H9 (cell line): Measurements from ENCODE around the gene ARHGEF5. TPM values are rescaled to one million over a fixed set of nuclear protein-coding genes. Genes with fewer than 3 reads are reported as not detected.

ENCODE experiments used
- DNase-seq: peaks from one replicate; pipeline ENCODE4 v3.0.0-alpha.2; 2017
- H2AFZ ChIP-seq: one replicate; pipeline ENCODE4 v1.6.1; 2013; ENCODE audit warnings: mild to moderate bottlenecking, low read length, control low read depth, moderate library complexity
- H2AK5ac ChIP-seq: 2 replicates; pipeline ENCODE4 v1.6.1; 2013; ENCODE audit warnings: low read length, control low read depth, mixed read lengths; ENCODE audit not compliant: insufficient read length
- H2BK120ac ChIP-seq: one replicate; pipeline ENCODE4 v1.6.1; 2013; ENCODE audit warnings: low read depth, mild to moderate bottlenecking, low read length, control low read depth, inconsistent platforms; ENCODE audit not compliant: poor library complexity, severe bottlenecking
- H2BK12ac ChIP-seq: 2 replicates; pipeline ENCODE4 v1.6.1; 2013; ENCODE audit warnings: low read length, control low read depth, mixed read lengths, low read depth; ENCODE audit not compliant: insufficient read length
- H2BK15ac ChIP-seq: 2 replicates; pipeline ENCODE4 v1.6.1; 2013; ENCODE audit warnings: low read depth, low read length, control low read depth
- H2BK20ac ChIP-seq: one replicate; pipeline ENCODE4 v1.6.1; 2013; ENCODE audit warnings: low read depth, mild to moderate bottlenecking, low read length, control low read depth, inconsistent platforms; ENCODE audit not compliant: poor library complexity, severe bottlenecking
- H2BK5ac ChIP-seq: 2 replicates; pipeline ENCODE4 v1.6.1; 2013; ENCODE audit warnings: low read length, control low read depth, mixed read lengths; ENCODE audit not compliant: insufficient read length
- H3K14ac ChIP-seq: 2 replicates; pipeline ENCODE4 v1.6.1; 2013; ENCODE audit warnings: low read length, control low read depth; ENCODE audit not compliant: insufficient read depth
- H3K18ac ChIP-seq: 2 replicates; pipeline ENCODE4 v1.6.1; 2013; ENCODE audit warnings: low read depth, mild to moderate bottlenecking, mixed read lengths, low read length, control low read depth; ENCODE audit not compliant: insufficient read length
- H3K23ac ChIP-seq: 2 replicates; pipeline ENCODE4 v1.6.1; 2013; ENCODE audit warnings: low read length, control low read depth, mixed read lengths, low read depth; ENCODE audit not compliant: insufficient read length
- H3K23me2 ChIP-seq: 2 replicates; pipeline ENCODE4 v1.6.1; 2013; ENCODE audit warnings: low read depth, mild to moderate bottlenecking, mixed read lengths, low read length, control low read depth; ENCODE audit not compliant: insufficient read length, poor library complexity, severe bottlenecking
- H3K27ac ChIP-seq: 2 replicates; pipeline ENCODE4 v1.5.1; 2013; ENCODE audit warnings: low read length, control low read depth, mixed read lengths, low read depth; ENCODE audit not compliant: insufficient read length
- H3K27me3 ChIP-seq: 2 replicates; pipeline ENCODE4 v1.6.1; 2013; ENCODE audit warnings: low read length, control low read depth, inconsistent platforms; ENCODE audit not compliant: insufficient read depth
- H3K4ac ChIP-seq: 2 replicates; pipeline ENCODE4 v1.6.1; 2013; ENCODE audit warnings: low read depth, mild to moderate bottlenecking, control low read depth, inconsistent platforms, low read length, moderate library complexity
- H3K4me1 ChIP-seq: 2 replicates; pipeline ENCODE4 v1.6.1; 2013; ENCODE audit warnings: low read length, control low read depth, inconsistent platforms; ENCODE audit not compliant: insufficient read depth
- H3K4me2 ChIP-seq: 2 replicates; pipeline ENCODE4 v1.6.1; 2013; ENCODE audit warnings: low read length, control low read depth, mixed read lengths; ENCODE audit not compliant: insufficient read length, insufficient read depth
- H3K56ac ChIP-seq: 2 replicates; pipeline ENCODE4 v1.6.1; 2013; ENCODE audit warnings: low read depth, mild to moderate bottlenecking, mixed read lengths, low read length, control low read depth; ENCODE audit not compliant: insufficient read length
- H3K79me1 ChIP-seq: 2 replicates; pipeline ENCODE4 v1.6.1; 2013; ENCODE audit warnings: low read depth, mild to moderate bottlenecking, moderate library complexity, low read length, control low read depth, inconsistent platforms; ENCODE audit not compliant: insufficient read depth, poor library complexity, severe bottlenecking
- H3K79me2 ChIP-seq: 2 replicates; pipeline ENCODE4 v1.6.1; 2013; ENCODE audit warnings: low read length, control low read depth, inconsistent platforms; ENCODE audit not compliant: insufficient read depth
- H3K9ac ChIP-seq: 2 replicates; pipeline ENCODE4 v1.6.1; 2013; ENCODE audit warnings: low read length, control low read depth, mixed read lengths; ENCODE audit not compliant: insufficient read length; ENCODE audit errors: extremely low read depth
- H3K9me3 ChIP-seq: one replicate; pipeline ENCODE4 v1.6.1; 2013; ENCODE audit warnings: low read depth, low read length, inconsistent platforms; ENCODE audit not compliant: control insufficient read depth
- H3T11ph ChIP-seq: one replicate; pipeline ENCODE4 v1.6.1; 2013; ENCODE audit warnings: mild to moderate bottlenecking, low read length, control low read depth, inconsistent platforms
- H4K20me1 ChIP-seq: one replicate; pipeline ENCODE4 v1.6.1; 2013; ENCODE audit not compliant: control insufficient read depth, insufficient read length, insufficient read depth
- H4K5ac ChIP-seq: 2 replicates; pipeline ENCODE4 v1.6.1; 2013; ENCODE audit warnings: low read depth, mild to moderate bottlenecking, mixed read lengths, low read length, control low read depth; ENCODE audit not compliant: insufficient read length
- H4K8ac ChIP-seq: replicated peaks from 2 replicates; pipeline ENCODE4 v1.6.1; 2013; ENCODE audit warnings: low read length, control low read depth, mixed read lengths, low read depth; ENCODE audit not compliant: insufficient read length
- H4K91ac ChIP-seq: 2 replicates; pipeline ENCODE4 v1.6.1; 2013; ENCODE audit warnings: low read depth, mild to moderate bottlenecking, moderate library complexity, mixed read lengths, low read length, control low read depth; ENCODE audit not compliant: insufficient read length
- H3K27ac Mint-ChIP-seq, 3 experiments: 2 replicates in 2 of 3; 3 replicates in 1 of 3; pipeline ENCODE4 v1.8.0; 2020 to 2021; ENCODE audit warnings: mixed read lengths in 3 of 3, mild to moderate bottlenecking in 1 of 3, moderate library complexity in 1 of 3
- H3K27me3 Mint-ChIP-seq: 2 replicates; pipeline ENCODE4 v1.8.0; 2021; ENCODE audit warnings: low read depth, mild to moderate bottlenecking, moderate library complexity, mixed read lengths
- H3K36me3 Mint-ChIP-seq, 3 experiments: 2 replicates in 2 of 3; 3 replicates in 1 of 3; pipeline ENCODE4 v1.8.0; 2020 to 2021; ENCODE audit warnings: low read depth in 3 of 3, mixed read lengths in 3 of 3; ENCODE audit not compliant: insufficient read depth in 1 of 3
- H3K4me1 Mint-ChIP-seq, 2 experiments: 2 replicates each; pipeline ENCODE4 v1.8.0; 2020; ENCODE audit warnings: mixed read lengths in 2 of 2
- H3K4me3 Mint-ChIP-seq, 2 experiments: 2 replicates in 1 of 2; 3 replicates in 1 of 2; pipeline ENCODE4 v1.8.0; 2020 to 2021; ENCODE audit warnings: mild to moderate bottlenecking in 2 of 2, mixed read lengths in 2 of 2, moderate library complexity in 1 of 2
- H3K9me3 Mint-ChIP-seq, 2 experiments: 2 replicates in 1 of 2; 3 replicates in 1 of 2; pipeline ENCODE4 v1.8.0; 2020; ENCODE audit warnings: mild to moderate bottlenecking in 2 of 2, mixed read lengths in 2 of 2, moderate library complexity in 1 of 2
- WGBS: extraction: QIAGEN DNeasy Blood & Tissue Kit; methylation state at CpG from one replicate; pipeline ENCODE4 v1.1.7; 2013; ENCODE audit warnings: missing lambda C conversion rate, low lambda C conversion rate, mixed read lengths; ENCODE audit not compliant: insufficient read length; ENCODE audit errors: extremely low coverage; 5-methylcytosine and 5-hydroxymethylcytosine counted together
- total RNA-seq: library from RNA; stranded (reverse); gene quantifications from 2 replicates; pipeline ENCODE4 v1.2.1, GENCODE V29; 2021
- TF ChIP-seq, protein P1 (sequence below): fragments of 200-600 bp; sonication (generic); conservative IDR thresholded peaks from 3 replicates; pipeline ENCODE4 v1.8.0; 2021; ENCODE audit warnings: antibody characterized with exemption, mild to moderate bottlenecking

The ARHGEF5 gene
- total RNA-seq, 1 experiment from 2014 or later = 33.9 TPM

DNA sequence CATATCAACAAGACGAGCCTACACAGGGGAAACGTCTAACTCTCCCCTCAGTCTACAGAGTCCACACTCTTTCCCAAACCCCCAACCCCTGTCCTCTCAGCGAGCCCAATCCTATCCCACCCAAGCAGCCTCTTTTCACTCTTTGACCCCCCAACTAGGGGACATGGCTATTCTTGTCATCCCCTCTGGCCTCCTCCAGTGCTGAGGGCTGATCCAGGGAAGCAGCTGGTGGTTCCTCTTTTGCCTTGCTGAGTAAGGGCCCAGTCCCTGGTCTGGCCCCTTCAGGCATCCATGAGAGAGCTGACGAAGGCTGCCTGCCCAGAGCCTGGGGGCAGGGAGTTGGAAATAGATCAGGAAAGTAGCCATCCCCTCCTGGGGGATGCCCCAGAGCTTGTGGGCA lies 41.9 kb downstream of the ARHGEF5 start:
- no peak overlapping the region for H2BK120ac ChIP-seq
- H3K79me2 ChIP-seq = no peaks in the 10 kb centered on the region
- no peak overlapping the region for H2BK5ac ChIP-seq
- no peaks in the 10 kb centered on the region for H4K20me1 ChIP-seq
- H3K27me3 Mint-ChIP-seq = peaks cover under 1% of the 10 kb centered on the region
- no peak overlapping the region for H3K4ac ChIP-seq
- H3K23ac ChIP-seq = no peak overlapping the region
- no peaks in the 10 kb centered on the region; a peak in 1 of 5 replicates for H3K9me3 Mint-ChIP-seq
- H4K5ac ChIP-seq = no peak overlapping the region
- no CpG with 5 or more reads among the region's 4 CpGs for WGBS
- H3K27ac ChIP-seq = no peak overlapping the region
- H3K9ac ChIP-seq = no peak overlapping the region
- peak overlapping the region in 1 of 3 experiments; percentile 22; a peak in 1 of 7 replicates for H3K27ac Mint-ChIP-seq
- no peaks in the 10 kb centered on the region for H3K27me3 ChIP-seq
- H3T11ph ChIP-seq = no peak overlapping the region
- no peak overlapping the region for H3K4me3 Mint-ChIP-seq
- H2AFZ ChIP-seq = no peak overlapping the region
- no peaks in the 10 kb centered on the region for H3K79me1 ChIP-seq
- H3K4me1 ChIP-seq = 0 out of 2 replicates have a peak, but pooled peaks cover 2% of the 10 kb centered on the region
- no peak overlapping the region for H3K56ac ChIP-seq
- no peak overlapping the region for H4K91ac ChIP-seq
- no peak overlapping the region for H2BK12ac ChIP-seq
- H2BK15ac ChIP-seq = no peak overlapping the region
- no peaks in the 10 kb centered on the region for H3K23me2 ChIP-seq
- H2BK20ac ChIP-seq = no peak overlapping the region
- no peak overlapping the region for H2AK5ac ChIP-seq
- H4K8ac ChIP-seq = no peak overlapping the region
- TF ChIP-seq, protein P1, sequence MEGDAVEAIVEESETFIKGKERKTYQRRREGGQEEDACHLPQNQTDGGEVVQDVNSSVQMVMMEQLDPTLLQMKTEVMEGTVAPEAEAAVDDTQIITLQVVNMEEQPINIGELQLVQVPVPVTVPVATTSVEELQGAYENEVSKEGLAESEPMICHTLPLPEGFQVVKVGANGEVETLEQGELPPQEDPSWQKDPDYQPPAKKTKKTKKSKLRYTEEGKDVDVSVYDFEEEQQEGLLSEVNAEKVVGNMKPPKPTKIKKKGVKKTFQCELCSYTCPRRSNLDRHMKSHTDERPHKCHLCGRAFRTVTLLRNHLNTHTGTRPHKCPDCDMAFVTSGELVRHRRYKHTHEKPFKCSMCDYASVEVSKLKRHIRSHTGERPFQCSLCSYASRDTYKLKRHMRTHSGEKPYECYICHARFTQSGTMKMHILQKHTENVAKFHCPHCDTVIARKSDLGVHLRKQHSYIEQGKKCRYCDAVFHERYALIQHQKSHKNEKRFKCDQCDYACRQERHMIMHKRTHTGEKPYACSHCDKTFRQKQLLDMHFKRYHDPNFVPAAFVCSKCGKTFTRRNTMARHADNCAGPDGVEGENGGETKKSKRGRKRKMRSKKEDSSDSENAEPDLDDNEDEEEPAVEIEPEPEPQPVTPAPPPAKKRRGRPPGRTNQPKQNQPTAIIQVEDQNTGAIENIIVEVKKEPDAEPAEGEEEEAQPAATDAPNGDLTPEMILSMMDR = no peak
- H3K9me3 ChIP-seq = no peaks in the 10 kb centered on the region
- DNase-seq = no peak
- H3K36me3 Mint-ChIP-seq = no peaks in the 10 kb centered on the region
- H3K4me1 Mint-ChIP-seq = peaks cover 5 to 6% of the 10 kb centered on the region in 2 experiments
- H3K4me2 ChIP-seq = no peak overlapping the region
- H3K14ac ChIP-seq = no peak overlapping the region
- no peak overlapping the region for H3K18ac ChIP-seq
